Lung (tissue), 12 donors: Measurements from ENCODE around the gene SST. TPM values are rescaled to one million over a fixed set of nuclear protein-coding genes. Genes with fewer than 3 reads are reported as not detected.

Experiments
- ATAC-seq: fragments of 200-7000 bp; cut with Tn5 transposase; one replicate; pipeline ENCODE4 v1.9.1; 2020; ENCODE audit warnings: moderate number of reproducible peaks; ENCODE audit not compliant: insufficient read depth, low FRiP score
- DNase-seq, 3 donors: peaks; one replicate each; pipeline ENCODE4 v3.0.0-alpha.2; 2013 to 2017
- H3K27ac ChIP-seq, 2 donors: one replicate each; pipeline ENCODE4 v1.5.1; 2013; ENCODE audit warnings: mild to moderate bottlenecking in 2 of 2, moderate library complexity in 2 of 2, control low read depth in 1 of 2, inconsistent platforms in 1 of 2, low read depth in 1 of 2, low read length in 1 of 2
- H3K27me3 ChIP-seq, 3 donors: one replicate each; pipeline ENCODE4 v1.5.1; 2013; ENCODE audit warnings: low read length in 2 of 3; ENCODE audit not compliant: control insufficient read depth in 3 of 3, insufficient read depth in 3 of 3
- H3K36me3 ChIP-seq, 4 donors: one replicate each; pipeline ENCODE4 v1.5.1; 2013; ENCODE audit warnings: low read length in 4 of 4, mild to moderate bottlenecking in 1 of 4, moderate library complexity in 1 of 4; ENCODE audit not compliant: control insufficient read depth in 4 of 4, insufficient read depth in 4 of 4
- H3K4me1 ChIP-seq, 5 donors: one replicate each; pipeline ENCODE4 v1.5.1; 2013; ENCODE audit warnings: low read length in 5 of 5, mild to moderate bottlenecking in 2 of 5, moderate library complexity in 1 of 5; ENCODE audit not compliant: control insufficient read depth in 5 of 5, insufficient read depth in 5 of 5
- H3K4me3 ChIP-seq: one replicate; pipeline ENCODE4 v1.5.1; 2013; ENCODE audit warnings: mild to moderate bottlenecking, control low read depth, moderate library complexity
- H3K9ac ChIP-seq, 2 donors: one replicate each; pipeline ENCODE4 v1.5.1; 2013; ENCODE audit warnings: low read length in 2 of 2, control low read depth in 1 of 2; ENCODE audit not compliant: insufficient read depth in 1 of 2
- H3K9me3 ChIP-seq, 4 donors: one replicate each; pipeline ENCODE4 v1.5.1; 2013; ENCODE audit warnings: low read length in 3 of 4, mild to moderate bottlenecking in 1 of 4, moderate library complexity in 1 of 4; ENCODE audit not compliant: control insufficient read depth in 4 of 4, insufficient read depth in 3 of 4
- CTCF ChIP-seq: IDR thresholded peaks from 2 replicates; pipeline ENCODE4 v1.5.1; 2012; ENCODE audit warnings: mild to moderate bottlenecking; ENCODE audit errors: control extremely low read depth, extremely low read depth
- WGBS, 2 donors: extraction: QIAGEN DNeasy Blood & Tissue Kit; methylation state at CpG; one replicate each; pipeline ENCODE4 v1.1.7; 2013; 5-methylcytosine and 5-hydroxymethylcytosine counted together
- polyA plus RNA-seq, 2 donors: library from polyadenylated mRNA; stranded (reverse); fragments of 200-250 nt; gene quantifications; one replicate each; pipeline ENCODE4 v1.2.1, GENCODE V29; 2013
- total RNA-seq, 2 donors: library from RNA; depleted of rRNA in 1 of 2; stranded (reverse); fragments of >200 nt in 1 of 2; gene quantifications; one replicate each; pipeline ENCODE4 v1.2.1, GENCODE V29; 2014 to 2021
- donor health status: control.
- donor health status: control.
- donor health status: Bipolar disorder and iron deficiency.
- donor health status: healthy.
- donor health status: DM: yes; HTN: yes; CAD: no.

SST gene
- total and polyA plus RNA-seq, 4 donors, result 0.24 to 3.0 (median 0.27) TPM; not detected in 1

GRCh38 chr3:187630404-187630803, 39.8 kb downstream of the SST start:
- H3K4me3 ChIP-seq, result no peak overlapping the region
- DNase-seq (no peak), ATAC-seq (no peak)
- H3K27ac ChIP-seq, result no peak overlapping the region
- peaks cover 0 to 10% (median 1%) of the 10 kb centered on the region in 4 donors for H3K9me3 ChIP-seq
- no peaks in the 10 kb centered on the region for H3K4me1 ChIP-seq
- H3K27me3 ChIP-seq, result no peaks in the 10 kb centered on the region
- TF ChIP-seq CTCF, result no peak
- no peaks in the 10 kb centered on the region for H3K36me3 ChIP-seq
- WGBS, 2 donors, result 76 to 78% methylated on average over 3 of the region's 3 CpGs
- no peak overlapping the region for H3K9ac ChIP-seq

GRCh38 chr3:187629711-187630110, 40.5 kb downstream of the SST start:
- no peak for DNase-seq
- H3K27ac ChIP-seq, result no peak overlapping the region

GRCh38 chr3:187628169-187628568, 42.0 kb downstream of the SST start:
- Histone ChIP-seq H3K9me3 (no peaks in the 10 kb centered on the region), H3K9ac (no peak overlapping the region), H3K36me3 (no peaks in the 10 kb centered on the region), H3K4me1 (no peaks in the 10 kb centered on the region), H3K4me3 (no peak overlapping the region), H3K27ac (no peak overlapping the region), H3K27me3 (no peaks in the 10 kb centered on the region)
- no peak for TF ChIP-seq CTCF
- ATAC-seq (no peak), DNase-seq (no peak)
- WGBS, 2 donors, result 47 to 48% methylated on average over 3 of the region's 3 CpGs

More at GRCh38 chr3:187629711-187630110, 40.5 kb downstream of the SST start:
- H3K9me3 ChIP-seq, result peaks cover 0 to 10% (median 0%) of the 10 kb centered on the region in 4 donors
- WGBS, 2 donors, result 75 to 83% methylated on average over 4 of the region's 4 CpGs
- H3K27me3 ChIP-seq, result no peaks in the 10 kb centered on the region
- no peak for ATAC-seq
- TF ChIP-seq CTCF, result no peak
- no peaks in the 10 kb centered on the region for H3K36me3 ChIP-seq
- no peak overlapping the region for H3K4me3 ChIP-seq
- H3K9ac ChIP-seq, result no peak overlapping the region
- H3K4me1 ChIP-seq, result no peaks in the 10 kb centered on the region

GRCh38 chr3:187626581-187626980, 43.6 kb downstream of the SST start:
- Histone ChIP-seq H3K36me3 (no peaks in the 10 kb centered on the region), H3K27me3 (no peaks in the 10 kb centered on the region), H3K27ac (no peak overlapping the region), H3K4me1 (no peaks in the 10 kb centered on the region), H3K4me3 (no peak overlapping the region), H3K9ac (no peak overlapping the region), H3K9me3 (no peaks in the 10 kb centered on the region)
- DNase-seq (no peak), ATAC-seq (no peak)
- TF ChIP-seq CTCF, result no peak
- WGBS, 2 donors, result 71 to 85% methylated on average over 2 of the region's 2 CpGs
